ENCODE measurements around the gene TRIM67.

TRIM67 gene

GRCh38 chr1:231183639-231184590 lies 22.1 kb downstream of the TRIM67 start:
- no peak for DNase-seq (ENCODE audit: low spot score)

DNA sequence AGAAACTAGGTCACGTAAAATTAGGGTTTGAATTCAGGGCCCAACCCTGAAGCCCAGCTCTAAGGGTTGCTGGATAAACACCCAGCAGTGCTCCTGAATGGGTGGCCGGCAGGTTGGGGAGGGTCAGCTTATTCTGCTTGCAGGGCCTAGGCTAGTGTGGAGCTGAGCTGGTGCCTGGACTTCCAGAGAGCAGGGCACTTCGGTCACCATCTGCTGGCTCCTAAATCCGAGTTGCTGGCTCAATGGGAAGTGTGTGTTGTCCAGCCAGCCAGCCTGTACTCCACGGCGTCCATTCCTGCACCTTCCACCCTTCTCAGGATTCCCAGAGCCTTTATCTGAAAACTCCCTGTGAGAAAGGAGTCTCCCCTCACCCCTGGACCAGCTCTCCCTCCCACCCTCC lies 23.0 kb downstream of the TRIM67 start:
- no peak for DNase-seq (ENCODE audit: low spot score)

GRCh38 chr1:231185391-231185790 lies 23.5 kb downstream of the TRIM67 start:
- DNase-seq (ENCODE audit: low spot score): no peak

DNA sequence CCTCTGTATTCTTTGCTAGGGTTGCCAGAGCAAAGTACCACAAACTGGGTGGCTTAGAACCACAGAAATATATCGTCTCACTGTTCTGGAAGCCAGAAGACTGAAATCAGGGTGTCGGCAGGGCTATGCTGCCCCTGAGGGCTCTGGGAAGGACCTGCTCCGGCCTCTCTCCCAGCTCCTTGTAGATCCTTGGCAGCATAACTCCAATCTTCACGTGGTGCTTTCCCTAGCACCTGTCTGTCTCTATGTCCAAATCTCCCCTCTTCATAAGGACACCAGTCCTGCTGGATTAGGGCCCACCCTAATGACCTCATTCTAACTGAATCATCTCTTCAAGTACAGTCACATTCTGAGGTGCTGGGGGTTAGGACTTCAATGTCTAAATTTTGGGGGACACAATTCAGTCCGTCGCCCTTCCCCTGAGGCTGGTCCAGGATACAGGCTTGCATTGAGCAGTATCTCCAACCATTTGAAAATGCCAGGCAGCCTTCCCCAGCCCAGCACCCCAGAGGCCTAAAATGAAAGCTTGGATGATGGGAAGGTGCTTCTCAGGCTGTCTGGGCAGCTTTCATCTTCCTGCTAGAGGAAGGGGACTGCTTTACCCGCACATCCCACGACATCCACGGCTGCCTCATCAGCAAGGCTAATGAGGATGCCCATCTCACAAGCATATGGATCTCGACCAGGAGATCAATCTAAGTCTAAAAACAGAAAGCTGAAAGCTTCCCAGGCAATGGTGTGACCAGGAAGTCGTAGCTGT lies 24.7 kb downstream of the TRIM67 start:
- DNase-seq (ENCODE audit: low spot score): no peak

DNA sequence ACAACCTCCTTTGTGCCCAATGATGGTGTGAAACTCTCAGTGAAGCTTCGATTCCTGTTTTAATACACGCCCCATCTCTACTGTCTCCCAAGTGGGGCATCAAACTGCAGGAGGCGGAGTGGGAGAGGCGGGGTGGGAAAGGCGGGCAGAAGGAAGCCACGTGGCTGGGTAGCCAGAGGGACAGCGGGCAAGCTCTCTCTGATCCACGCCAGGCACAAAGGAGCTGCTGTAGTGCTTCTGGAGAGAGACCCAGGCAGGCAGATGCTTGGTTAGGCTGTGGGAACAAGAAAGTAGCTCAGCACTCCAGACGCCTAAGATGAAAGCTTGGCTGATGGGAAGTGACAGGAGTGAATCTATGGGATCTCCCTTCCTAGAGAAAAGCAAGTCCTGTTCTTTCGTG lies 25.7 kb downstream of the TRIM67 start:
- no peak for DNase-seq (ENCODE audit: low spot score)

GRCh38 chr1:231188072-231188471 lies 26.2 kb downstream of the TRIM67 start:
- no peak for DNase-seq (ENCODE audit: low spot score)

DNA sequence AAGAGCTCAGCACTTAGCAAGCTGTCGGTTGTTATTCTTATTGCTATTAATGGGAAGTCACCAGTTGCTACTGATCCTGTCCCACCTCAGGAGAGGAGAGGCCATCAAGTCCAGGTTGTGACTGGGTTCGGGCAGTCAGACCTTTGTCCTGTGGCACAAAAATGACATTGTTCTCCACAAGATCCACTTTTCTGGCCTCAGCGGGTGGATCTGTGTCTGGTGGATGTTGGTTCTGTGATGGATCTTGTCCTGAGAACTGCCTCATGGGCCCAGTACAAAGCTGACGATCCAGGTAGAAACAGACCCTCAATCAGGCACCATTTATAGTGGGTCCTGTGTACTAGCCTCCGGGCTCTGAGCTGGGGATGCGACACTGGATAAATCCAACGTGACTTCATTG lies 26.9 kb downstream of the TRIM67 start:
- DNase-seq (ENCODE audit: low spot score): no peak

DNA sequence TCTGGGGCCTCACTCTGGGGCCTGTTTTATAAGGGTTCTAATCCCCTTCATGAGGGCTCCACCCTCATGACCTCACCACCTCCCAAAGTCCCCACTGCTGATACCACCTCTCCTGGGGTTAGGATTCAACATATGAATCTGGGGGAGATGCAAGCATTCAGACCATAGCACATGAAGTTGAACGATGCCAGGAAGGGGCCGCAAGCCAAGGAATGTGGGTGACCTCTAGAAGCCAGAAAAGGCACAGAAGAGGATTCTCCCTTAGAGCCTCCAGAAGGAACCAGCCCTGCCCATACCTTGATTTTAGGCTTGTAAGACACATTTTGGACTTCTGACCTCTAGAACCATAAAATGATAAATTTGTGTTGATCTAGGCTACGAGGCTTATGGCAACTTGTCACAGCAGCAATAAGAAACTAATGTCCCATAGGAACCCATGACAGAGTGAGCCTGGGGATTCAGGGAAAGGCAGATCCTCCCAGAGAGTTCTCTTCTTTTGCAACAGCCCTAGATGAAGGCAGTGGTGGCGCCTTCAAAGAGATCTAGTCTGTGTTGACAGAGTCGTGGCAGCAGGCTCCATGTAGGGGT lies 27.9 kb downstream of the TRIM67 start:
- DNase-seq (ENCODE audit: low spot score): no peak

DNA sequence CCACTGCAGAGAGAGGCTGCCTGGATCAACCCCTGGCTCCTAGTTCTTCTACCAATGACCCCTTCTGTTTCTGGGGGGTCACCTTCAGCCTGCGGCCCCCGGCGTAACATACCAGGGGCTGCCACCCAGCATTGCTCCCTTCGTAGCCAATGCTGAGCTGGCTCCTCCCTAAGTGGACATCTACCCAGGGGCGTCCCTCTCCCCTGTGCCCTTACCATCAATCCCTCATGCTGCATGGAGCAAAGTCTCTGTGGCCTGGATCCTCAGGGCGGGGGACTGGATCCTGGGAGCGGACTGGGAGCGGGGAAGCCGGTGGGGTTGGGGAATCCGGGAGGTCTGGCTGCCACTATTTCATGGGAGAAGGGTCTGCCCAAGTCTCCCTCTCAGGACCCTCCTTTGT lies 28.6 kb downstream of the TRIM67 start:
- no peak for DNase-seq (ENCODE audit: low spot score)

DNA sequence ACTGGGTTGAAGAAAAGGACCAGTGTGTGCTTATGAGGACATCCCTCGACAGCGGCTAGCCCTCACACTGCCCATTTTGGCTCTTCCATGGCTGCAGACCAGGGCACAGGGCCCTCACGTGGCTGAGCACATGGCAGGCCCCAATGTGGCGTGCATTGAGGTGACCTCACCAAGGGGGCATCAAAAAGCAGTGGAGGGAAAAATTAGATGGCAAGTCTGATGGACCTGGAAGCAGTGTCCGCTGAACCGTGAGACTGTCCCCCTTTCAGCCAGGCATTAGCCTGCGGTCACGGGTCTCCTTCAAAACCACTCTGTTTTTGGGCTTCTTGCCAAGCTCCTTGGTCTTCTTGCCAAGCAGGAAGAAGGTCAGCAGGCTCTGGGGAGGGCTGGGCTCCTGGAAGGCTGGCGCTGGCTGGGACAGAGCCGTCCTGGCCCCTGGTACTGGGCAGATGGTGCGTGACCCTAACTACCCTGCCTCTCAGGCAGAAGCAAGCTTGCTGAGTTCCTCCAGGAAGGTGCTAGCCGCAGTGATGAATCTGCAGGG lies 30.8 kb downstream of the TRIM67 start:
- no peak for DNase-seq (ENCODE audit: low spot score)

GRCh38 chr1:231193710-231194340 lies 32.0 kb downstream of the TRIM67 start:
- DNase-seq (ENCODE audit: low spot score): no peak

- DNase-seq (ENCODE audit: low spot score): no peak
These were observed 32.6 kb downstream of the TRIM67 start for GRCh38 chr1:231194476-231194842.

- peak; percentile 64 for DNase-seq (ENCODE audit: low spot score)
These were observed 33.1 kb downstream of the TRIM67 start for GRCh38 chr1:231194843-231195516.

DNA sequence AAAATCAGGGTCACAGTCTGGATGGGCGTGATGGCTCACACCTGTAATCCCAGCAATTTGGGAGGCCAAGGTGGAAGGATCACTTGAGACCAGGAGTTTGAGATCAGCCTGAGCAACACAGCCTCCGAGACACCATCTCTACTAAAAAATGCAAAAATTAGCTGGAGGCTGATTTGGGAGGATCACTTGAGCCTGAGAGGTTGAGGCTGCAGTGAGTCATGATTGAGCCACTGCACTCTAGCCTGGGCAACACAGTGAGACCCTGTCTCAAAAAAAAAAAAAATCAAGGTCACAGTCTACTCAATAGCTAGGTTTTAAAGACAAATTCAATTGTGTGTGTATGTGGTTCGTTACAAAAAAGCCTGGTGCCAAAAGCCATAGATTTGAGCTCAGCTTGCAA lies 34.4 kb downstream of the TRIM67 start:
- no peak for DNase-seq (ENCODE audit: low spot score)

DNA sequence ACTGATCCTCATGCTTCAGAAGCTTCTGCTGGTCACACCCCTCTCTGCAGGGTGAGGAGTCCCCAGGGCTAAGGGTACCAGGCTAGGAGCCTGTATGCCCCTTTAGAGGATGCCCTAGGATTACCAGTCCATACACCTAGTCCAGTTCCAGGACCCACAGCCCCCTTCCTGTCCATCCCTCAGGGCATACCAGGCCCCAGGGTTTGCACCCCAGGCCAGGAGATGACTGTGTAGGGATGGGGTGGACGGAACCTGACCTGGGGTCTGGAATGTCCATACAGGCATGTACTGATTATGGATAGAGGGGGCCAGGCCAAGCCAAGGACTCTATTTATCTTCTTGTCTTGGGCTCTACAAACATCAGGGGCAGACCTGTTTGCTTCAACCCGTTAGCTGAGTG lies 34.9 kb downstream of the TRIM67 start:
- no peak for DNase-seq (ENCODE audit: low spot score)

- no peak for DNase-seq (ENCODE audit: low spot score)
These were observed 38.0 kb downstream of the TRIM67 start for GRCh38 chr1:231199868-231200267.

DNA sequence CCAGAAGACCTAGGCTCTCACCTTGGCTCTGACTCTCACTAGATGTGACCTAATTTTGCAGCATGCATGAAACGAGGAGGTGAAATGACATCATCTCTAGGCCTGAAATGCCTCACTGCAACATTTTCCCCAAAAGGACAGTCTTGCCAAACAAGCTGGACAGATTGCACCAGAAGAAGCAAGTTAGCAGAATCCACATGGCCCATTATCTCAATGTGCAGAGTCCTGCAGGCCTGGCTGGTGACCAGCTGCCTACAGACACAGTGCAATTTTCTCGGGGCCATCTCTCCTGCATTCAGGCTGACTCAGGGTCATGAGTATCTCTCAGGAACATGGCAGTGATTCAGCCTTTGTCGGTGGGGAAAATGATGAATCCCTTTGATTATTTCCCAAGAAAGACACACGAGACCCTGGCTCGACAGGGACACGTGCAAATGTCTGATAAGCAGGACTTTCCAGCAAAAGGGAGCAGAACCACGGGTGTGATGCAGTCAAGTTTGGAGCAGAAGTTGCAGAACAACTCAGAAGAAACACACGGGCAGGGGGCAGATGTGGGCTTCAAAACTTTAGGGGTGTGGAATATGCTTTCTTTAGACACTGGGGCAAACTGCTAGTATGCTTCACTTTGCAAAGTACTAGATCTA lies 38.7 kb downstream of the TRIM67 start:
- no peak for DNase-seq (ENCODE audit: low spot score)

DNA sequence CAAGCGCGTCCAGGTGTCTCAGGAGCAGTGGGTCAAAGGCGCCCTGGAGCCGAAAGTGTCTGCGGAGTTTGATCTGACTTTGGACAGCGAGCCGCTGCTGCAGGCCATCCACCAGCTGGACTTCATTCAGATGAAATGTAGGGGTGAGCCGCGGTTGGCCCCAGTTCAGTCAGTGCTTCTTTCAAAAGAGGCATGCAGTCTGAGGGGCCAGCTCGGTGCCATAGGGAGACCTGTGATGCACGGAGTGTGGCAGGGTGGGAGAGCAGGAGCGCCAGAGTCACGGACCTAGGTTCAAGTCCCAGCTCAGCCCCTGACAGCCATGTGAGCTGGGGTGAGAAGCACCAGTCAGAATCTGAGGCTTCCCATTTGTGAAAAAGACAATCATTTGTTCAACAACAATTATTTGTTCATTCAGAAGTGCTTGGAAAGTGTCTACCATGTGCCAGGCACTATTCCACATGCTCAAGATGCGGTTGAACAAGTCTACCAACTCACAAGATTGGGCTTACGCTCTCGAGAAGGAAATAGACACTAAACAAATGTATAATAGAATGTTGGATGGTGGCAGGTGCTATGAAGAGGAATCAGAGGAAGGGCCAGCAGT lies 39.6 kb downstream of the TRIM67 start:
- no peak for DNase-seq (ENCODE audit: low spot score)

DNA sequence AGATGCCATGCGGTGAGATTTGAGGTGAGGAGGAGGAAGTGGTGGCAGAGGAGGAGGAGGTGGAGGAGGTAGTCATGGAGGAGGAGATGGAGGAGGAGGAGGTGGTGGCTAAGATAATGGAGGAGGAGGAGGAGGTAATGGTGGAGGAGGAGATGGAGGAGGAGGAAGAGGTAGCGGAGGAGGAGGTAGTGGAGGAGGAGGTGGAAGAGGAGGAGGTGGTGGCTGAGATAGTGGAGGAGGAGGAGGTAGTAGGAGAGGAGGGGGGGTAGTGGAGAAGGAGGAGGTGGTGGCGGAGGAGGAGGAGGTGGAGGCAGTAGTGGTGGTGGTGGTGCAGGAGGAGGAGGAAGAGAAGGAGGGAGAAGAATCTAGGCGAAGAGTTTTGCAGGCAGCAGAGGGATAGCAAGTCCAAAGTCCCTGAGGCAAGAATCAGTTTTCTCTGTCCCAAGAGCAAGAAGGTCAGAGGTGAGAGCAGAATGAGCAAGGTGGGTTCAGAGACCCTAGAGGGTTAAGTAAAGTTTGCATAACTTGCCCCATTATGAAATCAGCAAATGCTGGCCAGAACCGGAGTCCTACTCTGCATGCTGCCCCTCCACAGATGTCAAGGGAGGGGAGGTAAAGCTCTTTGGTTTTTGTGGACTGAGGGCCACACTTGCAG lies 40.2 kb downstream of the TRIM67 start:
- DNase-seq (ENCODE audit: low spot score): peak; percentile 75

Data from HuH-7 (cell line).